HepG2 (cell line): ENCODE data around the gene CLPX.

Source experiments
- CBFB ChIP-seq: sonication (generic); formaldehyde crosslinking; IDR thresholded peaks from 2 replicates; pipeline ENCODE4 v1.4.0; 2020; ENCODE audit warnings: missing genetic modification reagents
- ELF4 ChIP-seq: sonication (generic); formaldehyde crosslinking; IDR thresholded peaks from 2 replicates; pipeline ENCODE4 v1.5.0; 2020; ENCODE audit warnings: missing genetic modification reagents, mild to moderate bottlenecking, moderate library complexity, borderline replicate concordance
- EZH2 ChIP-seq: conservative IDR thresholded peaks from 2 replicates; pipeline ENCODE4 v1.6.1; 2012; ENCODE audit warnings: mild to moderate bottlenecking, low read depth, low read length, moderate library complexity
- MED13 ChIP-seq: sonication (generic); formaldehyde crosslinking; IDR thresholded peaks from 2 replicates; pipeline ENCODE4 v1.5.0; 2020; ENCODE audit warnings: missing genetic modification reagents
- MEIS1 ChIP-seq: sonication (generic); formaldehyde crosslinking; IDR thresholded peaks from 2 replicates; pipeline ENCODE4 v1.9.0; 2021; ENCODE audit warnings: mild to moderate bottlenecking, missing genetic modification reagents, moderate library complexity, borderline replicate concordance
- POLR2A ChIP-seq, 2 experiments: IDR thresholded peaks; 2 replicates each; pipeline ENCODE4 v1.6.1; 2011; ENCODE audit warnings: low read depth in 2 of 2, low read length in 2 of 2, mild to moderate bottlenecking in 1 of 2, moderate library complexity in 1 of 2; ENCODE audit not compliant: insufficient read depth in 1 of 2
- USF2 ChIP-seq, 2 experiments: sonication (generic) in 1 of 2; formaldehyde crosslinking in 1 of 2; IDR thresholded peaks; 2 replicates each; pipeline versions ENCODE4 v1.5.1 to v1.6.1; 2011 to 2020; ENCODE audit warnings: borderline replicate concordance in 1 of 2, low read depth in 1 of 2, low read length in 1 of 2, mild to moderate bottlenecking in 1 of 2, missing genetic modification reagents in 1 of 2, moderate library complexity in 1 of 2
- TF ChIP-seq, protein P1 (sequence below): IDR thresholded peaks from 2 replicates; pipeline ENCODE4 v1.6.1; 2016; ENCODE audit warnings: mild to moderate bottlenecking

DNA sequence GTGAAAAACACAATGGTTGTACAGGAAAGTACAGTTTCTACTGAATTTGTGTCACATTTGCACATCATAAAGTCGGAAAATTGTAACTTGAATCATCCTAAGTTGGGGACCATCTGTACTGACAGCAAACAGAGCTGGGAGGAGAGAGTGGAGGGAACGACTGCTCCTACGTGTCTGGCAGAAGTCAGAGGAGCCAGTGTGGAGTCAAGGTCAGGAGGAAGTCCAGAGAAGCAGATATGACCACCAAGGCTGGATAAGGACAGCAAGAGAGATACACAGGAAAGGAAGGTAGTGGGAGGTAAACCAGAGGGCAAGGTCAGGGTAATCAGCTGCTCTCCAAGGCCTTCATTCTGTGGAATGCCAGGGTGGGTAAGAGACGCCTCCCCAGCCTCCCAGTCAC, 28.9 kb upstream of the CLPX start:
- TF ChIP-seq, protein P1, sequence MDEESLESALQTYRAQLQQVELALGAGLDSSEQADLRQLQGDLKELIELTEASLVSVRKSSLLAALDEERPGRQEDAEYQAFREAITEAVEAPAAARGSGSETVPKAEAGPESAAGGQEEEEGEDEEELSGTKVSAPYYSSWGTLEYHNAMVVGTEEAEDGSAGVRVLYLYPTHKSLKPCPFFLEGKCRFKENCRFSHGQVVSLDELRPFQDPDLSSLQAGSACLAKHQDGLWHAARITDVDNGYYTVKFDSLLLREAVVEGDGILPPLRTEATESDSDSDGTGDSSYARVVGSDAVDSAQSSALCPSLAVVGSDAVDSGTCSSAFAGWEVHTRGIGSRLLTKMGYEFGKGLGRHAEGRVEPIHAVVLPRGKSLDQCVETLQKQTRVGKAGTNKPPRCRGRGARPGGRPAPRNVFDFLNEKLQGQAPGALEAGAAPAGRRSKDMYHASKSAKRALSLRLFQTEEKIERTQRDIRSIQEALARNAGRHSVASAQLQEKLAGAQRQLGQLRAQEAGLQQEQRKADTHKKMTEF (CRISPR knock-in tag), result no peak
- no peak for TF ChIP-seq MED13
- TF ChIP-seq ELF4 (CRISPR knock-in tag), result no peak
- TF ChIP-seq EZH2, result no peak
- no peak for TF ChIP-seq USF2 (IDR thresholded peaks at IDR 0.05; ENCODE audit: low read depth, low read length)
- no peak for TF ChIP-seq USF2 (CRISPR knock-in tag; IDR thresholded peaks at IDR 0.05; ENCODE audit: borderline replicate concordance)
- no peak for TF ChIP-seq CBFB (CRISPR knock-in tag)
- TF ChIP-seq MEIS1, result no peak
- no peak for TF ChIP-seq POLR2A (IDR thresholded peaks at IDR 0.05; ENCODE audit: insufficient read depth in 1 of 2, low read depth in 2 of 2, low read length in 2 of 2)
